Activated CD4-positive, alpha-beta T cell treated with anti-CD3 and anti-CD28 coated beads, Interleukin-10, Interleukin-2, amounts not matched to agents 100 ng/mL and 50 ng/mL, durations not matched to agents 16 hours and 8 hours (primary cell): Measurements from ENCODE around the gene EEPD1.
"Not testable (repeated sequence)": the region's sequence is repeated elsewhere in the genome, so short reads cannot be mapped to it uniquely, and the experiment has no call there.

ENCODE experiments used
- DNase-seq: peaks from one replicate; pipeline ENCODE4 v3.0.0-alpha.2; 2020

EEPD1 gene

GRCh38 chr7:36303202-36304098 is 150.4 kb downstream of the EEPD1 start:
- DNase-seq = no peak

GRCh38 chr7:36304099-36304425 is 151.0 kb downstream of the EEPD1 start:
- no peak for DNase-seq

- no peak for DNase-seq
Observed at GRCh38 chr7:36305226-36305625, 152.2 kb downstream of the EEPD1 start.

- no peak for DNase-seq
Observed at GRCh38 chr7:36305648-36306047, 152.6 kb downstream of the EEPD1 start.

GRCh38 chr7:36306222-36306621 is 153.2 kb downstream of the EEPD1 start:
- no peak for DNase-seq

- DNase-seq = no peak
Observed at GRCh38 chr7:36306722-36307121, 153.7 kb downstream of the EEPD1 start.

GRCh38 chr7:36308031-36308430 is 155.0 kb downstream of the EEPD1 start:
- DNase-seq = no peak

- DNase-seq = no peak
Observed at GRCh38 chr7:36309301-36309700, 156.2 kb downstream of the EEPD1 start.

GRCh38 chr7:36309716-36310115 is 156.7 kb downstream of the EEPD1 start:
- no peak for DNase-seq

- DNase-seq = no peak
Observed at GRCh38 chr7:36310897-36311296, 157.8 kb downstream of the EEPD1 start.

- no peak for DNase-seq
Observed at GRCh38 chr7:36311539-36311938, 158.5 kb downstream of the EEPD1 start.

GRCh38 chr7:36312064-36312914 is 159.2 kb downstream of the EEPD1 start:
- peak; percentile 10 for DNase-seq

GRCh38 chr7:36312915-36313334 is 159.9 kb downstream of the EEPD1 start:
- DNase-seq = no peak

GRCh38 chr7:36313607-36314006 is 160.6 kb downstream of the EEPD1 start:
- no peak for DNase-seq

- DNase-seq = no peak
Observed at GRCh38 chr7:36314491-36314890, 161.4 kb downstream of the EEPD1 start.

GRCh38 chr7:36315309-36315944 is 162.4 kb downstream of the EEPD1 start:
- DNase-seq = no peak

- DNase-seq = no peak
Observed at GRCh38 chr7:36316319-36316718, 163.3 kb downstream of the EEPD1 start.

GRCh38 chr7:36317276-36317675 is 164.2 kb downstream of the EEPD1 start:
- no peak for DNase-seq

- no peak for DNase-seq
Observed at GRCh38 chr7:36318116-36318515, 165.1 kb downstream of the EEPD1 start.

- DNase-seq = not testable (repeated sequence)
Observed at GRCh38 chr7:36321284-36321683, 168.2 kb downstream of the EEPD1 start.

GRCh38 chr7:36336390-36336789 is 183.3 kb downstream of the EEPD1 start:
- DNase-seq = no peak

- DNase-seq = no peak
Observed at GRCh38 chr7:36338256-36338655, 185.2 kb downstream of the EEPD1 start.

- DNase-seq = no peak
Observed at GRCh38 chr7:36343548-36343947, 190.5 kb downstream of the EEPD1 start.

GRCh38 chr7:36344622-36345021 is 191.6 kb downstream of the EEPD1 start:
- no peak for DNase-seq
